Measurements from ENCODE around the gene LCN6.

DNA sequence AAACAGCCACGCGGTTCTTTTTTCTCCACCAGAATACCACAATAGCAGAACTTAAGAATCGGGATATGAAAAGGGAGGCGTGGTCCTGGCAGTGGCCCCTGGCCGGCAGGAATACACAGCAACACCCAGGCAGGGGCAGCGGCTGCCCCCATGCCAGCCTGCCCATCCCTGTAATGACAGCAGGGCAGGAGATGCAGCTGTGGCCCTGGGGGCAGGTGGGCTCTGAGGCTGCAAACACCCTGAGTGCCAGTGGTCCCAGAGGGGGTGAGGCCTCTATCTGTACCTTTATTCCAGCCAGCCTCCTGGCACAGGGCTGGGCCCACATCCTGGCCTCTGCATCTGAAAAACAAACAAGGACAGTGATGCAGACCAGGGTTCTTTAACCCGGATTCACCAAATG is 23.6 kb downstream of the LCN6 start:
- TF ChIP-seq ZNF274 (IDR thresholded peaks at IDR 0.05; ENCODE audit: low read depth, low read length) = no peak
- no peak for TF ChIP-seq YY1 (IDR thresholded peaks at IDR 0.05; ENCODE audit: insufficient read depth, insufficient read length)
- no peak for TF ChIP-seq SUZ12 (IDR thresholded peaks at IDR 0.05; ENCODE audit: extremely low read depth, insufficient read depth, insufficient read length)

Data from NT2/D1 (cell line).